ENCODE measurements around the gene TBC1D17. TPM values are rescaled to one million over a fixed set of nuclear protein-coding genes. Genes with fewer than 3 reads are reported as not detected.
A peak's percentile ranks its signal among the peaks of the same experiment; 100 is the strongest.

TBC1D17 gene
- total and polyA plus RNA-seq, 2 of the 13 experiments (the other 11 are each of a cell fraction or from before 2014, with no cell fraction given) = 9.7 to 16.9 TPM

- TF ChIP-seq, protein P1, sequence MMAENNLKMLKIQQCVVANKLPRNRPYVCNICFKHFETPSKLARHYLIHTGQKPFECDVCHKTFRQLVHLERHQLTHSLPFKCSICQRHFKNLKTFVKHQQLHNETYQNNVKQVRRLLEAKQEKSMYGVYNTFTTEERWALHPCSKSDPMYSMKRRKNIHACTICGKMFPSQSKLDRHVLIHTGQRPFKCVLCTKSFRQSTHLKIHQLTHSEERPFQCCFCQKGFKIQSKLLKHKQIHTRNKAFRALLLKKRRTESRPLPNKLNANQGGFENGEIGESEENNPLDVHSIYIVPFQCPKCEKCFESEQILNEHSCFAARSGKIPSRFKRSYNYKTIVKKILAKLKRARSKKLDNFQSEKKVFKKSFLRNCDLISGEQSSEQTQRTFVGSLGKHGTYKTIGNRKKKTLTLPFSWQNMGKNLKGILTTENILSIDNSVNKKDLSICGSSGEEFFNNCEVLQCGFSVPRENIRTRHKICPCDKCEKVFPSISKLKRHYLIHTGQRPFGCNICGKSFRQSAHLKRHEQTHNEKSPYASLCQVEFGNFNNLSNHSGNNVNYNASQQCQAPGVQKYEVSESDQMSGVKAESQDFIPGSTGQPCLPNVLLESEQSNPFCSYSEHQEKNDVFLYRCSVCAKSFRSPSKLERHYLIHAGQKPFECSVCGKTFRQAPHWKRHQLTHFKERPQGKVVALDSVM (CRISPR knock-in tag; IDR thresholded peaks at IDR 0.05) = peak; percentile 51; the same call in 1 of the 2 replicates
- TF ChIP-seq, protein P2, sequence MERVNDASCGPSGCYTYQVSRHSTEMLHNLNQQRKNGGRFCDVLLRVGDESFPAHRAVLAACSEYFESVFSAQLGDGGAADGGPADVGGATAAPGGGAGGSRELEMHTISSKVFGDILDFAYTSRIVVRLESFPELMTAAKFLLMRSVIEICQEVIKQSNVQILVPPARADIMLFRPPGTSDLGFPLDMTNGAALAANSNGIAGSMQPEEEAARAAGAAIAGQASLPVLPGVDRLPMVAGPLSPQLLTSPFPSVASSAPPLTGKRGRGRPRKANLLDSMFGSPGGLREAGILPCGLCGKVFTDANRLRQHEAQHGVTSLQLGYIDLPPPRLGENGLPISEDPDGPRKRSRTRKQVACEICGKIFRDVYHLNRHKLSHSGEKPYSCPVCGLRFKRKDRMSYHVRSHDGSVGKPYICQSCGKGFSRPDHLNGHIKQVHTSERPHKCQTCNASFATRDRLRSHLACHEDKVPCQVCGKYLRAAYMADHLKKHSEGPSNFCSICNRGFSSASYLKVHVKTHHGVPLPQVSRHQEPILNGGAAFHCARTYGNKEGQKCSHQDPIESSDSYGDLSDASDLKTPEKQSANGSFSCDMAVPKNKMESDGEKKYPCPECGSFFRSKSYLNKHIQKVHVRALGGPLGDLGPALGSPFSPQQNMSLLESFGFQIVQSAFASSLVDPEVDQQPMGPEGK (CRISPR knock-in tag; IDR thresholded peaks at IDR 0.05) = no peak; the same call in 1 of the 2 replicates
- peak; percentile 86 for TF ChIP-seq HNRNPLL (IDR thresholded peaks at IDR 0.05; ENCODE audit: low read depth, low read length, poor library complexity, severe bottlenecking)
- TF ChIP-seq HOXA3 (CRISPR knock-in tag; IDR thresholded peaks at IDR 0.05) = peak; percentile 99
- TF ChIP-seq, protein P3, sequence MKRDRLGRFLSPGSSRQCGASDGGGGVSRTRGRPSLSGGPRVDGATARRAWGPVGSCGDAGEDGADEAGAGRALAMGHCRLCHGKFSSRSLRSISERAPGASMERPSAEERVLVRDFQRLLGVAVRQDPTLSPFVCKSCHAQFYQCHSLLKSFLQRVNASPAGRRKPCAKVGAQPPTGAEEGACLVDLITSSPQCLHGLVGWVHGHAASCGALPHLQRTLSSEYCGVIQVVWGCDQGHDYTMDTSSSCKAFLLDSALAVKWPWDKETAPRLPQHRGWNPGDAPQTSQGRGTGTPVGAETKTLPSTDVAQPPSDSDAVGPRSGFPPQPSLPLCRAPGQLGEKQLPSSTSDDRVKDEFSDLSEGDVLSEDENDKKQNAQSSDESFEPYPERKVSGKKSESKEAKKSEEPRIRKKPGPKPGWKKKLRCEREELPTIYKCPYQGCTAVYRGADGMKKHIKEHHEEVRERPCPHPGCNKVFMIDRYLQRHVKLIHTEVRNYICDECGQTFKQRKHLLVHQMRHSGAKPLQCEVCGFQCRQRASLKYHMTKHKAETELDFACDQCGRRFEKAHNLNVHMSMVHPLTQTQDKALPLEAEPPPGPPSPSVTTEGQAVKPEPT (CRISPR knock-in tag; IDR thresholded peaks at IDR 0.05; ENCODE audit: low read depth) = no peak
- no peak for TF ChIP-seq ARNT (IDR thresholded peaks at IDR 0.05)
- no peak for TF ChIP-seq GZF1 (CRISPR knock-in tag; IDR thresholded peaks at IDR 0.05)
- TF ChIP-seq ZNF180 (CRISPR knock-in tag; IDR thresholded peaks at IDR 0.05; ENCODE audit: borderline replicate concordance, low read depth) = no peak
- TF ChIP-seq GABPB1 (CRISPR knock-in tag; IDR thresholded peaks at IDR 0.05) = peak; percentile 96
- peak; percentile 94; the same call in 1 of the 2 replicates for TF ChIP-seq ZBTB8A (CRISPR knock-in tag; IDR thresholded peaks at IDR 0.05; ENCODE audit: borderline replicate concordance, low read depth)
- no peak for TF ChIP-seq ZNF430 (CRISPR knock-in tag; IDR thresholded peaks at IDR 0.05)
- TF ChIP-seq ZFP37 (CRISPR knock-in tag; IDR thresholded peaks at IDR 0.05; ENCODE audit: borderline replicate concordance) = no peak
- no peak for TF ChIP-seq ZBTB40 (IDR thresholded peaks at IDR 0.05)
- TF ChIP-seq ZBTB40 (CRISPR knock-in tag; IDR thresholded peaks at IDR 0.05) = peak; percentile 61
- TF ChIP-seq ELF1 (CRISPR knock-in tag; IDR thresholded peaks at IDR 0.05) = peak; percentile 16; the same call in 1 of the 2 replicates
Observed at GRCh38 chr19:49876422-49877019, 981 bp upstream of the TBC1D17 start (continued).
